HG02588 (cell line): Measurements from ENCODE around the gene RCOR1.
"Not testable (repeated sequence)": the region's sequence is repeated elsewhere in the genome, so short reads cannot be mapped to it uniquely, and the experiment has no call there.

ENCODE experiments used
- ATAC-seq: cut with Tn5 transposase; IDR thresholded peaks from one replicate; pipeline ENCODE4 v1.9.1; 2021; ENCODE audit warnings: mild to moderate bottlenecking, moderate library complexity; ENCODE audit not compliant: unreplicated experiment

Gene RCOR1

DNA sequence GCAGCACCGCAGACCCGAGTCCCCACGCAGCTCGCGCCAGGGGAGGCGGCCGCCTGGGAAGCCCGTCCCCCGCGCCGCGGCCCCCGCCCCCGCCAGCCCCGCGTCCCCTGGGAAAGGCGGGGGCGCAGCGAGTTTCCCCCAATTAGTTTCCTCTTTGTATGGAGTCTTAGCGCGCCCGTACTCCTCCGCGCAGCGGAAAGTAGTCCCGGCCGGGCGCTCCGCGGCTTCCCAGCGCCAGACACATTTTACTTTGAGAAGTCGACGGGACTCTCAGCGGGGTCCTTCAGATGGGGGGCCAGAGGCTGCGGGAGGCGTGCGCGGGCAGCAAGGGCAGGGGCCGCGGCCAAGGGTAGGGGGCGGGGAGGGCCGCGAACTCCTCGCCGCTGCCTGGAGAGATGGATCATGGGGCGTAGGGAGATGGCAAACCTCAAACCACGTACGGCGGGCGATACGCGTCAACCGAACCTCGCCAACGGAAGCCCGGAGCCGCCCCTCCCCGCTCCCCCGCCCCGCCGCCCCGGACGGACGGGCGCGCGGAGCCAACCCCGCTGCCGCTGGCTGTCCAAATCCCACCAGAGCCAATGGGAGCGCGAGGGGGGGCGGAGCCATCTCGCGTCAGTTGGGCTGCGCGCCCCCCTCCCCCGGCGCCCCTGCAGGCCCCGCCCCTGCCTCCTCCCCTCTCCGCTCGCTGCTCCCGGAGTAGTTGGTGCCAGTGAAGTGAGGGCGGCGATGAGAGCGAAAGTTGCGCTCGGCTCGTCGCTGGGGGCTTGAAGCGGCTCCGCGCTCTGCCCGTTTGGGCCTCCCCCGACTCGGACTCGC, at the start of gene RCOR1:
Gene RCOR1, plus strand, starts transcription at position 706 of the 819 bp plus-strand sequence. CDS start 238 bp downstream, outside the sequence.
- ATAC-seq = peak; percentile 69

GRCh38 chr14:102544046-102544746, 48.3 kb upstream of the RCOR1 start:
- no peak for ATAC-seq

DNA sequence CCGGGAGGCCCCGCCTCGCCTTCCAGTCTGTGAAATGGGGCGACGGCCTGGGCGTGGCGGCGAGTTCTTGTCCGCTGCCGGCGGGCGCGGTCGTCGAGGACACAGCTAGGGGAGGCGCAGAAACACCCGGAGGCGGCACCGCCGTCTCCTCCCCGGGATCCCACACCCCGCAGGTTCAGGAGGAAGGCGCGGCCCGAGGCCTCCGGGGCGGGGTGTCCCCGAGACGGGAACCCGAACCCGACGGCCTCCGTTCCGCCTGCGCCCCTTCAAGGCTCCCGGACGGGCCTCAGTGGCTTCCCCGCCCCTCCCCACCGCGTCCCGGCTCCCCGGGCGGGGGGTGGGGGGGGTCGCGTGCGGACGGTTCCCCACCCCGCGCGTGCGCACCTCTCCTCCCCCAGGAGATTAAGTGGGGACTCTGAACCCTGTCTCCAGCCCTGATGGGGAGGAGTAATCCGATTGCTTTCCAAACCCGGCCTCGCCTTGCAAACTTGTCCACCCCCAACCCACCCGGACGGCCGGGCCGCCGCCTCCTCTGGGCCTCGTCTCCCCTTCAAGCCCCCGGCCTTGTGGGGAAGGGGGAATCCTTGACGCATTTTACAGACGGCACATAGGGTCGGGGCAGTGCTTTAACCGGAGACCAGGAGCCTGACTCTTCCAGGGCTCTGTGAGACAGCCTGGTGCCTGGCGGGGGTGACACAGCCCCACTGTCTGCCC, 47.5 kb upstream of the RCOR1 start:
- no peak for ATAC-seq

- ATAC-seq = no peak
Observed at GRCh38 chr14:102545461-102546265, 46.8 kb upstream of the RCOR1 start.

- ATAC-seq = no peak
Observed at GRCh38 chr14:102548616-102549240, 43.7 kb upstream of the RCOR1 start.

DNA sequence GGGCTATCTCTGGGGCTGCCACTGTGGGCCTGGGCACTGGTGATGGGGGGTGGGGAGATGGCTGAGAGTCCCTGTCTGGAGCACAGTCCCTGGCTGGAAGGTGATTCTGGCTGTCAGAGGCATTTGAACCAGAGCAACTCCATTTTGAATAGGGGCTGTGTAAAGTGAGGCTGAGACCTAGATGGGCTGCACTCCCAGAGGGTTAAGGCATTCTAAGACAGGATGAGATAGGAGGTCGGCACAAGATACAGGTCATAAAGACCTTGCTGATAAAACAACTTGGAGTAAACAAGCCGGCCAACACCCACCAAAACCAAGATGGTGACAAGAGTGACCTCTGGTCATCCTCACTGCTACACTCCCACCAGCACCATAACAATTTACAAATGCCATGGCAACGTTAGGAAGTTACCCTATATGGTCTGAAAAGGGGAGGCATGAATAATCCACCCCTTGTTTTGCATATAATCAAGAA, 41.5 kb upstream of the RCOR1 start:
- not testable (repeated sequence) for ATAC-seq

DNA sequence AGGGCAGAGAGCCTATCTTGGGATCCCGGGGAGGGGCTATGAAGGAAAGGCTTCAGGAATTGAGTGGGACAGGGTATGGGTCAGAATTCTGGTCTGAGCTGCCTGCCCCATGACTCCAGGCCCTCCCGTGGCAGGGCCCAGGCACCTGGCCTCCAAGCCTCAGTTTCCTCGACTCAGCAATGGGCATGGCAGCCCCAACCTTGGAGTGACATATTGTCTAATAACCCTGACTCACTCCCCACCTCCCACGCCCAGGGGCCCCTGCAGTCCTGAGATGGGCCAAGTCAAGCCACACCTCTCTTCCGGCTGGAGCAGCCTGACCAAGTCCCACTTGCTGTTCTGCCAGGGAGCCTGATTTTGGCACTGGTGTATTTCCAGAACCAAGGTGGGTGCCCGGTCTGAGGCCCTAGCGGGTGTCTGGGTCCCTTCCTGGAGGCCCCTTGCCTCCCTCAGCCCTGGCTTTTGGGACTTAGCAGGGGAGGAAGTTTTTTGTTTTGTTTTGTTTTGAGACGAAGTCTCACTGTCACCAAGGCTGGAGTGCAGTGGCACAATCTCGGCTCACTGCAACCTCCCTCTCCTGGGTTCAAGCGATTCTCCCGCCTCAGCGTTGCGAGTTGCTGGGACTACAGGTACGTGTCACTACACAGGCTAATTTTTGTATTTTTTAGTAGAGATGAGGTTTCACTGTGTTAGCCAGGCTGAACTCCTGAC, 40.3 kb upstream of the RCOR1 start:
- ATAC-seq = no peak

DNA sequence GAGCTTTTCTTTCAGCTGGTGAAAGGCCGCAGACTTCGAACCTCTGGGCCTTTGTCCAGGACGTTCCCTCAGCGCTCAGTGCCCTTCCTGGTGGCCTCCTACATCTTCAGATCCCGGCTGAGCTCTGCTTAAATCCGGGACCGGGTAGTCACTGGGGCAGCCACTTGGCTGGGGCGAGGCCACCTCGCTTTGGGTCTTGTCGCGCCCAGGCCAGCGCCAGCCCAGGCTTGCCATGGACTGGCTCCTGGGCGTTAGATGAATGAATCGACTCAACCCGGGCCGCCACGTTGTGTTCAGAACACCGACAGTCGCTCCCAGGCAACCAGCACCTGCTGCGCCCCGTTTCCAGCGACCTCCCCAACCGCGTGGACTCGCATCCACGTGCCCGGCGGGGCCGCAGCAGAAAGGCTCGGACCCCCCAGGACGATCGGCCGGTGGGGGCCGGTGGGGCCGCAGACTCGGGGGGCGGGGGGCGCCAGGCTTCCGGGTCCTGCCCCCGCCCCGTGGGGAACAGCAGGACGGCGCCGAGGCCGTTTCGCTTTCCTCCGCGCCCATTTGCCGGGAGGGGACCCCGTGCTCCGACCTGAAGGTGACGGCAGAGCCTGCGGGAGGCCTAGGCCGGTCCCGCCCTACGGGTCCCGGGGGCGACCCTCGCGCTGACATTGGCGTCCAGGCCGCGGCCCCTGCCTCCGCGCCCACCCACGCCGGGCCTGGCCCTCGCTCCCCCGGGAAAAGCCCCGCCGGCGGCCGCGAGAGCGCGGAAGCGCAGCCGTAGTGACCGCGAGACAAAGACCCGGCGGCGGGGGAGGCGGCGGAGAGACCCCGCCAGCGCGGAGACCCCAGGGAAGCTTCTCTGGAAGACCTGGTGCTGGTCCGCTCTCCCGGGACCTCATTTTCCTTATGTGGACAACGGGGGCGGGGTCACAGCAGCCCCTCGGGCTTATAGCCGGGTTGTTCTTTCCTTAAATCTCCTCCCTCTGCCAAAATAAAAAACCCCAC, 37.3 kb upstream of the RCOR1 start:
- no peak for ATAC-seq

DNA sequence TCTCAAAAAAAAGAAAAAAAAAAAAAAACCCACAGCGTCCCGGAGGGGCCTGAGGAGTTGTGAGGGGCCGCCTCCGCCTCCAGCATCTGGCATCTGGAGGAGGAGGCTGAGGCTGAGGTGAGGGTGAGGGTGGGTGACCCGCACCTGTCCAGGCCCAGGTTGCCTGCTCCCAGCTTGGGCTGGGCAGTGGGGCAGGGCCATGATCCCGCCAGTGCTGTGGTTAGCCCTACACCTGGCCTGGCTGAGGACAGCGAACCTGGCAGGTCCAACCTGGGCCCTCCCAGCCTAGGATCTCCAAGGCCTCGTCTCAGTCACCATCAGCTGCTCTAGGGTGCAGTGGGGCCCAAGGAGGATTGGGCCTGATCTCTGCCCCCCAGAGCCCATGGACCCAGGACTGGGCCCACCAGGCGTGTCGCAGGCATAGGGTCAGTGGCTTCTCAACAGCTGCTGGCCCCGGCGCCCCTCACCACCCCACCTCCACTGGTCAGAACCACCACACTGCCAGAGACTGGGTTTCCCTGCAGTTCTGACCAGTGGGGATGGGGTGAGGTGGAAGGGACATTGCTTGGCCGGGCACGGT, 36.3 kb upstream of the RCOR1 start:
- ATAC-seq = no peak

- ATAC-seq = no peak
Observed at GRCh38 chr14:102557434-102558226, 34.8 kb upstream of the RCOR1 start.

DNA sequence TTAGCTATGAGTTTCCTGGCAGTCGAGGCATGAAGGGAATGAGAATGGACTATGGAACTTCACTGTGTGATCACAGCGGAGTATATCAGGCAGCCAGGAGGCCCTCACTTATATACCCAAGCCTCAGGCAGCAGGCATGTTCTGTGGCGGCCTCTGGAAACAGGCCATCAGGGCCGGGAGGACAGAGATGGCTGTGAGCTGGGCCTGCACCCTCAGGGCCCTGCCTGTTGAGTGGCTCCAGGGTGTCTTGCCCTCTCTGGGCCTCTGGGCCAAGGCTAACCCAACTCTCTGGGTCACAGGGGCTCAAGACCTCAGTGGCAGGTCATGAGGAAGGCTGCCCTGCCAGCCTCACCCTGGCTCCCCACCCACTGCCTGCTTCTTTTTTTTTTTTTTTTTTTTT, 33.9 kb upstream of the RCOR1 start:
- no peak for ATAC-seq

DNA sequence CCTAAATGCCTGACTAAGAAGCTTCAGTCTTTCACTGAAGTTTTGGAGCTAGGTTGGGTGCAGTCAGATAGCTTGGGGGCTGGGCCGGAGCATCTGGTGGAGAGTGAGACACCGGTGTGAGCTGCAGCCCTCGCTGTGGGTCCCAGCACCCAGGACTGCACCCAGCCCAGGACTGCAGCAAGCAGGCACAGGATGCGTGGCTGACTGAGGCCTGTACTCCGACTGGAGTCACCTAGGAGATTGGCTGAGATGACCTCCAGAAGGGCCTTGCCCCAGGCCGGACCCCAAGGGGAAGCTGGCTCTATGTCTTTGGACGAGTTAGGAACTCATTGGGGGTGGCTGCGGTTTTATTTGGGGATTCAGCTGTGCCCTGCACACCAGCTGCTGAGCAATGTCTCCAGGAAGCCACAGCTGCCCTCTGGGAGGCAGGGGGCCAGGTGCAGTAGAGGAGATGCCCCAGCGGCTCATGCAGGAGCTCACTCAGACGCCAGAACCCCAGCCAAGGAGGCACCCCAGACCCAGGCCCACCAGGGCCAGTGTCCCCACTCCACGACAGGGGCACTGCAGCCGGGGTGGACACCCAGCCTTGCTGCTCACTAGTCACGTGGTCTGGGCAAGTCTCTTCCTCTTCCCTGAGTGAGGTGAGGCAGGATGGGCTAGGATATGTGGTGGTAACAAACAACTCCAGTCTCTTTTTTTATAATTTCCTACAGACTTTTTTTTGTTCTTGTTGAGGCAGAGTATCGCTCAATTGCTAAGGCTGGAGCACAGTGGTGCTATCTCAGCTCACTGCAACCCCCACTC, 31.8 kb upstream of the RCOR1 start:
- no peak for ATAC-seq

GRCh38 chr14:102565331-102565887, 27.0 kb upstream of the RCOR1 start:
- ATAC-seq = no peak

DNA sequence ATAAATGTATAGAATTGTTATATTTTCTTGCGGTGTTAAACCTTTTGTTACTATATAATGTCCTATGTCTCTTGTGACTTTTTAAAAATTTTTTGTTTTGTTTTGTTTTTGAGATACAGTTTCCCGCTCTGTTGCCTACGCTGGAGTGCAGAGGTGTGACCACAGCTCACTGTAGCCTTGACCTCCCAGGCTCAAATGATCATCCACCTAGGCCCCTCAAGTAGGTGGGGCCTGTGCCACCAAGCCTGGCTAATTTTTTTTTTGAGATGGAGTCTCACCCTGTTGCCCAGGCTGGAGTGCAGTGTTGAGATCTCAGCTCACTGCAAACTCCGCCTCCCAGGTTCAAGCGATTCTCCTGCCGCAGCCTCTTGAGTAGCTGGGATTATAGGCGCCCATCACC, 26.5 kb upstream of the RCOR1 start:
- ATAC-seq = no peak

- no peak for ATAC-seq
Observed at GRCh38 chr14:102568115-102568614, 24.3 kb upstream of the RCOR1 start.
